Endothelial cell (in vitro differentiated cells): ENCODE measurements around the gene EPHB1. TPM values are rescaled to one million over a fixed set of nuclear protein-coding genes. Genes with fewer than 3 reads are reported as not detected.

ENCODE experiments used
- DNase-seq: peaks from one replicate; pipeline ENCODE4 v3.0.0; 2021; ENCODE audit warnings: low spot score
- H3K27ac Mint-ChIP-seq: one replicate; pipeline ENCODE4 v1.8.0; 2021; ENCODE audit warnings: mixed read lengths, inconsistent platforms; ENCODE audit not compliant: unreplicated experiment
- H3K27me3 Mint-ChIP-seq: one replicate; pipeline ENCODE4 v1.8.0; 2021; ENCODE audit warnings: mild to moderate bottlenecking, moderate library complexity, mixed read lengths, inconsistent platforms; ENCODE audit not compliant: unreplicated experiment
- H3K36me3 Mint-ChIP-seq: one replicate; pipeline ENCODE4 v1.8.0; 2021; ENCODE audit warnings: mild to moderate bottlenecking, low read depth, mixed read lengths, inconsistent platforms; ENCODE audit not compliant: unreplicated experiment
- H3K4me1 Mint-ChIP-seq: one replicate; pipeline ENCODE4 v1.8.0; 2021; ENCODE audit warnings: mild to moderate bottlenecking, mixed read lengths, inconsistent platforms; ENCODE audit not compliant: unreplicated experiment
- H3K4me3 Mint-ChIP-seq: one replicate; pipeline ENCODE4 v1.8.0; 2021; ENCODE audit warnings: mild to moderate bottlenecking, mixed read lengths, inconsistent platforms; ENCODE audit not compliant: unreplicated experiment
- H3K9me3 Mint-ChIP-seq: one replicate; pipeline ENCODE4 v1.8.0; 2021; ENCODE audit warnings: mixed read lengths, inconsistent platforms; ENCODE audit not compliant: unreplicated experiment
- CTCF ChIP-seq: fragments of 200-600 bp; sonication (generic); IDR thresholded peaks from one replicate; pipeline ENCODE4 v1.5.0; 2021; ENCODE audit warnings: antibody characterized with exemption; ENCODE audit not compliant: unreplicated experiment
- total RNA-seq: library from RNA; stranded (reverse); fragmentation: NEBNext Ultra II Directional; extraction: Animal tissue kit (Norgen Biotek cat#: 25700); gene quantifications from one replicate; pipeline ENCODE4 v1.2.1, GENCODE V29; 2021; ENCODE audit not compliant: unreplicated experiment

EPHB1 gene
- total RNA-seq, 1 donor from 2014 or later = 5.7 TPM

GRCh38 chr3:134829721-134830120 is 34.7 kb downstream of the EPHB1 start:
- DNase-seq = no peak
- Mint-ChIP-seq H3K27me3 (peaks cover 6% of the 10 kb centered on the region), H3K4me3 (no peak overlapping the region), H3K27ac (no peak overlapping the region), H3K4me1 (no peaks in the 10 kb centered on the region), H3K36me3 (no peaks in the 10 kb centered on the region), H3K9me3 (no peaks in the 10 kb centered on the region)
- no peak for TF ChIP-seq CTCF

- H3K36me3 Mint-ChIP-seq = no peaks in the 10 kb centered on the region
- DNase-seq = no peak
- TF ChIP-seq CTCF = no peak
- H3K9me3 Mint-ChIP-seq = no peaks in the 10 kb centered on the region
- no peak overlapping the region for H3K4me3 Mint-ChIP-seq
- H3K27ac Mint-ChIP-seq = no peak overlapping the region
- no peaks in the 10 kb centered on the region for H3K4me1 Mint-ChIP-seq
- peaks cover 6% of the 10 kb centered on the region for H3K27me3 Mint-ChIP-seq
Measured at GRCh38 chr3:134832585-134832984, 37.5 kb downstream of the EPHB1 start.

- Mint-ChIP-seq H3K27me3 (peaks cover 6% of the 10 kb centered on the region), H3K9me3 (no peaks in the 10 kb centered on the region), H3K27ac (no peak overlapping the region), H3K36me3 (no peaks in the 10 kb centered on the region), H3K4me1 (no peaks in the 10 kb centered on the region), H3K4me3 (no peak overlapping the region)
- DNase-seq = no peak
- TF ChIP-seq CTCF = no peak
Measured at GRCh38 chr3:134833453-134834163, 38.5 kb downstream of the EPHB1 start.

GRCh38 chr3:134836921-134837320 is 41.9 kb downstream of the EPHB1 start:
- no peaks in the 10 kb centered on the region for H3K4me1 Mint-ChIP-seq
- peaks cover 4% of the 10 kb centered on the region for H3K27me3 Mint-ChIP-seq
- no peaks in the 10 kb centered on the region for H3K9me3 Mint-ChIP-seq
- no peak for TF ChIP-seq CTCF
- H3K27ac Mint-ChIP-seq = no peak overlapping the region
- H3K4me3 Mint-ChIP-seq = no peak overlapping the region
- no peak for DNase-seq
- no peaks in the 10 kb centered on the region for H3K36me3 Mint-ChIP-seq

GRCh38 chr3:134838599-134838998 is 43.5 kb downstream of the EPHB1 start:
- H3K27me3 Mint-ChIP-seq = peaks cover 4% of the 10 kb centered on the region
- H3K27ac Mint-ChIP-seq = no peak overlapping the region
- no peaks in the 10 kb centered on the region for H3K4me1 Mint-ChIP-seq
- H3K9me3 Mint-ChIP-seq = no peaks in the 10 kb centered on the region
- H3K4me3 Mint-ChIP-seq = no peak overlapping the region
- no peak for DNase-seq
- no peaks in the 10 kb centered on the region for H3K36me3 Mint-ChIP-seq
- TF ChIP-seq CTCF = peak; percentile 78
